ENCODE measurements around the gene CEP164.

CEP164 gene

GRCh38 chr11:117281869-117282268 lies 45.8 kb upstream of the CEP164 start:
- Histone ChIP-seq H3K27ac (no peak overlapping the region), H3K4me3 (IDR thresholded peaks at IDR 0.05; ENCODE audit: insufficient read depth, low read depth, low read length) (no peak overlapping the region), H4K20me1 (ENCODE audit: insufficient read depth) (no peaks in the 10 kb centered on the region), H3K9ac (no peak overlapping the region), H3K79me2 (ENCODE audit: insufficient read depth, low read depth) (no peaks in the 10 kb centered on the region), H3K36me3 (ENCODE audit: insufficient read depth) (no peaks in the 10 kb centered on the region), H2AFZ (ENCODE audit: low read depth) (no peak overlapping the region), H3K4me1 (ENCODE audit: low read depth, poor library complexity, severe bottlenecking) (no peaks in the 10 kb centered on the region), H3K4me2 (no peak overlapping the region), H3K27me3 (ENCODE audit: insufficient read depth, low read depth) (no peaks in the 10 kb centered on the region)
- TF ChIP-seq CTCF (conservative IDR thresholded peaks at IDR 0.05; ENCODE audit: low read depth, low read length) = no peak

GRCh38 chr11:117282956-117283355 lies 44.7 kb upstream of the CEP164 start:
- Histone ChIP-seq H4K20me1 (ENCODE audit: insufficient read depth) (no peaks in the 10 kb centered on the region), H2AFZ (ENCODE audit: low read depth) (no peak overlapping the region), H3K4me2 (no peak overlapping the region), H3K4me3 (IDR thresholded peaks at IDR 0.05; ENCODE audit: insufficient read depth, low read depth, low read length) (no peak overlapping the region), H3K79me2 (ENCODE audit: insufficient read depth, low read depth) (no peaks in the 10 kb centered on the region), H3K9ac (no peak overlapping the region), H3K4me1 (ENCODE audit: low read depth, poor library complexity, severe bottlenecking) (no peaks in the 10 kb centered on the region), H3K27me3 (ENCODE audit: insufficient read depth, low read depth) (no peaks in the 10 kb centered on the region), H3K36me3 (ENCODE audit: insufficient read depth) (no peaks in the 10 kb centered on the region), H3K27ac (no peak overlapping the region)
- TF ChIP-seq CTCF (conservative IDR thresholded peaks at IDR 0.05; ENCODE audit: low read depth, low read length) = no peak

GRCh38 chr11:117284053-117284452 lies 43.6 kb upstream of the CEP164 start:
- TF ChIP-seq CTCF (conservative IDR thresholded peaks at IDR 0.05; ENCODE audit: low read depth, low read length) = no peak
- no peak overlapping the region for H3K9ac ChIP-seq
- H4K20me1 ChIP-seq (ENCODE audit: insufficient read depth) = no peaks in the 10 kb centered on the region
- H3K27me3 ChIP-seq (ENCODE audit: insufficient read depth, low read depth) = no peaks in the 10 kb centered on the region
- no peak overlapping the region for H3K4me3 ChIP-seq (IDR thresholded peaks at IDR 0.05; ENCODE audit: insufficient read depth, low read depth, low read length)
- no peaks in the 10 kb centered on the region for H3K79me2 ChIP-seq (ENCODE audit: insufficient read depth, low read depth)
- no peak overlapping the region for H2AFZ ChIP-seq (ENCODE audit: low read depth)
- no peaks in the 10 kb centered on the region for H3K36me3 ChIP-seq (ENCODE audit: insufficient read depth)
- no peak overlapping the region for H3K4me2 ChIP-seq
- H3K27ac ChIP-seq = no peak overlapping the region
- H3K4me1 ChIP-seq (ENCODE audit: low read depth, poor library complexity, severe bottlenecking) = no peaks in the 10 kb centered on the region

GRCh38 chr11:117286588-117286987 lies 41.1 kb upstream of the CEP164 start:
- Histone ChIP-seq H3K79me2 (ENCODE audit: insufficient read depth, low read depth) (no peaks in the 10 kb centered on the region), H3K4me2 (no peak overlapping the region), H3K36me3 (ENCODE audit: insufficient read depth) (no peaks in the 10 kb centered on the region), H3K4me1 (ENCODE audit: low read depth, poor library complexity, severe bottlenecking) (no peaks in the 10 kb centered on the region), H3K9ac (no peak overlapping the region), H3K27me3 (ENCODE audit: insufficient read depth, low read depth) (no peaks in the 10 kb centered on the region), H2AFZ (ENCODE audit: low read depth) (no peak overlapping the region), H4K20me1 (ENCODE audit: insufficient read depth) (no peaks in the 10 kb centered on the region), H3K4me3 (IDR thresholded peaks at IDR 0.05; ENCODE audit: insufficient read depth, low read depth, low read length) (no peak overlapping the region), H3K27ac (no peak overlapping the region)
- TF ChIP-seq CTCF (conservative IDR thresholded peaks at IDR 0.05; ENCODE audit: low read depth, low read length) = no peak

All from KMS-11 (cell line).